HuH-7.5 (cell line): ENCODE data around the gene PARP3.

Experiments
- DNase-seq: peaks from one replicate; pipeline ENCODE4 v3.0.0; 2011; ENCODE audit warnings: low spot score

PARP3 gene

GRCh38 chr3:51934139-51934850 is 7.9 kb upstream of the PARP3 start:
- no peak for DNase-seq

- no peak for DNase-seq
Measured at GRCh38 chr3:51934991-51935885, 6.9 kb upstream of the PARP3 start.

- no peak for DNase-seq
Measured at GRCh38 chr3:51935886-51936755, 6.0 kb upstream of the PARP3 start.

GRCh38 chr3:51937014-51937413 is 5.1 kb upstream of the PARP3 start:
- DNase-seq = no peak

- no peak for DNase-seq
Measured at GRCh38 chr3:51937611-51938450, 4.3 kb upstream of the PARP3 start.

- DNase-seq = no peak
Measured at GRCh38 chr3:51938780-51939425, 3.3 kb upstream of the PARP3 start.

GRCh38 chr3:51940648-51941462 is 1.3 kb upstream of the PARP3 start:
- DNase-seq = no peak

GRCh38 chr3:51941463-51941797 is 733 bp upstream of the PARP3 start:
- DNase-seq = no peak

GRCh38 chr3:51942603-51943450 is 664 bp downstream of the PARP3 start:
- DNase-seq = peak; percentile 59

GRCh38 chr3:51943451-51944391 is 1.6 kb downstream of the PARP3 start:
- DNase-seq = no peak

GRCh38 chr3:51944451-51945021 is 2.4 kb downstream of the PARP3 start:
- DNase-seq = no peak

GRCh38 chr3:51945031-51945840 is 3.1 kb downstream of the PARP3 start:
- DNase-seq = no peak

GRCh38 chr3:51945926-51946705 is 4.0 kb downstream of the PARP3 start:
- no peak for DNase-seq

- no peak for DNase-seq
Measured at GRCh38 chr3:51946796-51947195, 4.6 kb downstream of the PARP3 start.

- no peak for DNase-seq
Measured at GRCh38 chr3:51947215-51947900, 5.2 kb downstream of the PARP3 start.
